GM12878 (cell line): ENCODE results near the gene SESTD1. TPM values are rescaled to one million over a fixed set of nuclear protein-coding genes. Genes with fewer than 3 reads are reported as not detected.

Experiments
- ATAC-seq: fragments of 200-7000 bp; cut with Tn5 transposase; 3 replicates; pipeline ENCODE4 v1.9.1; 2020; ENCODE audit warnings: mild to moderate bottlenecking, moderate library complexity
- BruUV-seq: library from RNA; stranded (reverse); fragments of 400-500 nt; replicated peaks from 2 replicates; lab custom pipeline; 2021; lab: Mats Ljungman, UMichigan
- CTCF ChIA-PET: fragments of 300-600 bp; sonication (Branson Sonifier 250); formaldehyde crosslinking; extraction: SDS; loops from one replicate; lab custom pipeline; 2021; ENCODE audit warnings: inconsistent platforms; lab: Yijun Ruan, JAX
- POLR2A ChIA-PET: fragments of 350-600 bp; formaldehyde crosslinking; extraction: SDS; loops from one replicate; lab custom pipeline; 2021; ENCODE audit warnings: inconsistent platforms; lab: Charles Lee
- RAD21 ChIA-PET: fragments of 300-600 bp; sonication (Branson Sonifier 250); formaldehyde crosslinking; loops from one replicate; lab custom pipeline; 2023; ENCODE audit warnings: antibody characterized with exemption; ENCODE audit not compliant: unreplicated experiment; lab: Charles Lee
- SMC1A ChIA-PET: fragments of 300-600 bp; sonication (Branson Sonifier 250); formaldehyde crosslinking; loops from one replicate; lab custom pipeline; 2023; ENCODE audit not compliant: unreplicated experiment, uncharacterized antibody; lab: Charles Lee
- DNase-seq: peaks from one replicate; pipeline ENCODE4 v3.0.0-alpha.2; 2011; ENCODE audit warnings: low read depth, low spot score
- FAIRE-seq: peaks from 3 replicates; lab custom pipeline; 2011; peaks lifted over from hg19 to GRCh38; lab: Jason Lieb, UNC
- H2AFZ ChIP-seq: 2 replicates; pipeline ENCODE4 v1.6.0; 2011; ENCODE audit warnings: low read depth, low read length, control low read depth; ENCODE audit not compliant: control insufficient read depth
- H3K27ac ChIP-seq: 2 replicates; pipeline ENCODE4 v1.5.1; 2011; ENCODE audit warnings: control low read depth; ENCODE audit not compliant: control insufficient read depth, insufficient read depth
- H3K27me3 ChIP-seq, 2 experiments: replicated peaks in 1 of 2; 2 replicates each; pipeline versions ENCODE4 v1.6.0 to v1.6.1; 2011; ENCODE audit warnings: low read length in 1 of 2; ENCODE audit not compliant: control insufficient read depth in 2 of 2, insufficient read depth in 2 of 2
- H3K36me3 ChIP-seq, 2 experiments: 2 replicates each; pipeline ENCODE4 v1.5.1; 2011; ENCODE audit warnings: low read length in 1 of 2; ENCODE audit not compliant: control insufficient read depth in 2 of 2, insufficient read depth in 2 of 2
- H3K4me1 ChIP-seq: 2 replicates; pipeline ENCODE4 v1.6.1; 2011; ENCODE audit warnings: mild to moderate bottlenecking, low read length, moderate library complexity, mixed read lengths; ENCODE audit not compliant: control insufficient read depth, insufficient read depth
- H3K4me2 ChIP-seq: 2 replicates; pipeline ENCODE4 v1.6.0; 2011; ENCODE audit warnings: control low read depth; ENCODE audit not compliant: control insufficient read depth, insufficient read depth
- H3K4me3 ChIP-seq: fragments of 200-600 bp; sonication (generic); 2 replicates; pipeline ENCODE4 v1.5.1; 2016
- H3K79me2 ChIP-seq: 2 replicates; pipeline ENCODE4 v1.6.0; 2011; ENCODE audit warnings: low read length; ENCODE audit not compliant: control insufficient read depth, insufficient read depth
- H3K9ac ChIP-seq: 2 replicates; pipeline ENCODE4 v1.8.0; 2011; ENCODE audit warnings: low read length, control low read depth, mixed read lengths; ENCODE audit not compliant: control insufficient read depth, insufficient read depth
- H3K9me3 ChIP-seq: replicated peaks from 3 replicates; pipeline ENCODE4 v1.5.1; 2011; ENCODE audit warnings: mild to moderate bottlenecking, low read length; ENCODE audit not compliant: control insufficient read depth, insufficient read depth
- H4K20me1 ChIP-seq: 2 replicates; pipeline ENCODE4 v1.6.0; 2011; ENCODE audit not compliant: control insufficient read depth, insufficient read depth
- ATF7 ChIP-seq: fragments of 450-650 bp; IDR thresholded peaks from 2 replicates; pipeline ENCODE4 v1.6.1; 2016; ENCODE audit warnings: low read depth, mild to moderate bottlenecking
- CHD2 ChIP-seq: IDR thresholded peaks from 2 replicates; pipeline ENCODE4 v1.6.1; 2011; ENCODE audit warnings: low read depth, low read length, improper control_type of control experiment, borderline replicate concordance
- CREM ChIP-seq: IDR thresholded peaks from 2 replicates; pipeline ENCODE4 v1.6.1; 2014; ENCODE audit warnings: antibody characterized with exemption, low read depth
- EZH2 ChIP-seq: IDR thresholded peaks from 2 replicates; pipeline ENCODE4 v1.6.1; 2012; ENCODE audit warnings: low read depth, mild to moderate bottlenecking, control low read depth, inconsistent platforms, low read length, borderline replicate concordance; ENCODE audit not compliant: control insufficient read depth
- GABPA ChIP-seq: IDR thresholded peaks from 2 replicates; pipeline ENCODE4 v1.6.1; 2014; ENCODE audit warnings: antibody characterized with exemption, low read depth, mild to moderate bottlenecking, inconsistent platforms
- HSF1 ChIP-seq: fragments of 150-350 bp; IDR thresholded peaks from 2 replicates; pipeline ENCODE4 v1.6.1; 2014; ENCODE audit warnings: mild to moderate bottlenecking, low read depth, low read length
- IRF5 ChIP-seq: fragments of 450-650 bp; IDR thresholded peaks from 2 replicates; pipeline ENCODE4 v1.6.1; 2017; ENCODE audit warnings: borderline replicate concordance
- JUNB ChIP-seq: IDR thresholded peaks from 2 replicates; pipeline ENCODE4 v1.6.1; 2016; ENCODE audit warnings: antibody characterized with exemption, mild to moderate bottlenecking
- NR2F1 ChIP-seq: fragments of 450-650 bp; conservative IDR thresholded peaks from 2 replicates; pipeline ENCODE4 v1.6.1; 2017; ENCODE audit warnings: mild to moderate bottlenecking
- POLR2A ChIP-seq: IDR thresholded peaks from 2 replicates; pipeline ENCODE4 v1.6.1; 2011; ENCODE audit warnings: low read depth, mild to moderate bottlenecking, low read length
- RELB ChIP-seq: fragments of 450-650 bp; IDR thresholded peaks from 2 replicates; pipeline ENCODE4 v1.6.1; 2017; ENCODE audit warnings: low read depth, mild to moderate bottlenecking, moderate library complexity
- SMAD5 ChIP-seq: IDR thresholded peaks from 2 replicates; pipeline ENCODE4 v1.6.1; 2016; ENCODE audit warnings: antibody characterized with exemption, low read depth
- SREBF1 ChIP-seq: IDR thresholded peaks from 2 replicates; pipeline ENCODE4 v1.6.1; 2012; ENCODE audit warnings: mild to moderate bottlenecking, low read length
- ZBTB40 ChIP-seq: fragments of 450-650 bp; IDR thresholded peaks from 2 replicates; pipeline ENCODE4 v1.6.1; 2016; ENCODE audit warnings: mild to moderate bottlenecking, moderate library complexity, borderline replicate concordance
- ZNF384 ChIP-seq: IDR thresholded peaks from 2 replicates; pipeline ENCODE4 v1.6.1; 2012; ENCODE audit warnings: low read depth, mild to moderate bottlenecking, low read length, improper control_type of control experiment, borderline replicate concordance
- ZZZ3 ChIP-seq: IDR thresholded peaks from 2 replicates; pipeline ENCODE4 v1.6.1; 2011; ENCODE audit warnings: low read depth; ENCODE audit not compliant: control insufficient read depth, insufficient read length
- in situ Hi-C: fragments of 300-500 bp; cut with MboI; formaldehyde crosslinking; loops from 9 replicates; pipeline ENCODE4 v1.14.3; 2018; ENCODE audit warnings: mixed read lengths
- intact Hi-C: fragments of 100-400 bp; cut with micrococcal nuclease; formaldehyde crosslinking; loops from one replicate; pipeline ENCODE4 v1.14.2; 2022; ENCODE audit not compliant: unreplicated experiment
- polyA plus RNA-seq, 11 experiments: library from polyadenylated mRNA; depleted of rRNA in 4 of 11; unstranded in 6 of 11; stranded (reverse) in 5 of 11; fragments of >200 nt; fragmentation: Nextera tagmentation in 4 of 11; fragmentation: Illumina TruSeq in 1 of 11; extraction: Ambion mirVana in 4 of 11; extraction: Trizol in 1 of 11; gene quantifications; 1 replicate in 1 of 11; 2 replicates in 10 of 11; pipeline versions ENCODE4 v1.2.1 to v1.2.3, GENCODE V29; 2011 to 2016; ENCODE audit warnings: inconsistent platforms in 2 of 11, missing spikeins in 2 of 11, low read depth in 1 of 11
- total RNA-seq, 4 experiments: library from RNA; depleted of rRNA in 3 of 4; stranded (reverse); fragments of >200 nt in 3 of 4; fragmentation: Illumina TruSeq in 1 of 4; extraction: Trizol in 1 of 4; gene quantifications; 2 replicates each; pipeline versions ENCODE4 v1.2.1 to v1.2.3, GENCODE V29; 2013 to 2021

The SESTD1 gene
- total and polyA plus RNA-seq, 10 of the 15 experiments (the other 5 are each of a cell fraction or from before 2014, with no cell fraction given) = 4.4 to 22.7 (median 9.5) TPM

GRCh38 chr2:179081954-179082353, 182.7 kb downstream of the SESTD1 start:
- POLR2A ChIA-PET = interaction anchor here (0.6 kb wide), 1 partner anchor 54 kb away, joined by 3 read pairs; no protein-coding TSS in a partner anchor
- CTCF ChIA-PET = no interaction called here
- no peak for TF ChIP-seq ZBTB40
- no peak for TF ChIP-seq NR2F1
- no peak for TF ChIP-seq JUNB
- TF ChIP-seq CHD2 = no peak
- no peak for TF ChIP-seq EZH2
- TF ChIP-seq ZZZ3 = no peak
- TF ChIP-seq GABPA = no peak
- TF ChIP-seq ATF7 = no peak
- no peak for TF ChIP-seq SMAD5
- TF ChIP-seq SREBF1 = no peak
- no peak for TF ChIP-seq HSF1
- no peak for TF ChIP-seq IRF5
- TF ChIP-seq POLR2A = no peak
- TF ChIP-seq RELB = no peak
- no peak for TF ChIP-seq CREM
- no peak for TF ChIP-seq ZNF384

More at GRCh38 chr2:179081954-179082353, 182.7 kb downstream of the SESTD1 start:
- Histone ChIP-seq H2AFZ (no peak overlapping the region), H3K27ac (no peak overlapping the region), H3K9ac (no peak overlapping the region), H4K20me1 (no peaks in the 10 kb centered on the region), H3K4me1 (no peaks in the 10 kb centered on the region), H3K79me2 (no peaks in the 10 kb centered on the region), H3K27me3 (no peaks in the 10 kb centered on the region), H3K4me3 (no peak overlapping the region), H3K9me3 (no peaks in the 10 kb centered on the region; the same call in 2 of the 3 replicates), H3K4me2 (no peak overlapping the region), H3K36me3 (no peaks in the 10 kb centered on the region)
- DNase-seq (no peak), ATAC-seq (no peak), FAIRE-seq (no peak)
- ChIA-PET RAD21 (interaction anchor here (0.9 kb wide), 1 partner anchor 15 kb away, joined by 3 read pairs; no protein-coding TSS in a partner anchor), SMC1A (interaction anchor here (1.0 kb wide), 1 partner anchor 25 kb away, joined by 3 read pairs; no protein-coding TSS in a partner anchor)
- no TSS peak for BruUV-seq
- in situ Hi-C loops (no loop called here), intact Hi-C loops (no loop called here)
